Activated CD4-positive, alpha-beta memory T cell treated with anti-CD3 and anti-CD28 coated beads for 36 hours (primary cell): ENCODE measurements around the gene OVCA2. TPM values are rescaled to one million over a fixed set of nuclear protein-coding genes. Genes with fewer than 3 reads are reported as not detected.

ENCODE experiments used
- CTCF ChIA-PET: fragments of 350-600 bp; sonication (Branson Sonifier 250); formaldehyde crosslinking; loops from one replicate; lab custom pipeline; 2021; ENCODE audit warnings: antibody characterized with exemption, inconsistent platforms; lab: Charles Lee
- POLR2A ChIA-PET: fragments of 350-600 bp; sonication (Branson Sonifier 250); formaldehyde crosslinking; loops from one replicate; lab custom pipeline; 2021; ENCODE audit warnings: antibody characterized with exemption; lab: Charles Lee
- DNase-seq: peaks from one replicate; pipeline ENCODE4 v3.0.0-alpha.2; 2020
- H3K27ac Mint-ChIP-seq: one replicate; pipeline ENCODE4 v1.8.0; 2021; ENCODE audit warnings: mixed read lengths
- H3K27me3 Mint-ChIP-seq: one replicate; pipeline ENCODE4 v1.8.0; 2021; ENCODE audit warnings: mixed read lengths
- H3K36me3 Mint-ChIP-seq: one replicate; pipeline ENCODE4 v1.8.0; 2021; ENCODE audit warnings: mixed read lengths
- H3K4me1 Mint-ChIP-seq: one replicate; pipeline ENCODE4 v1.8.0; 2021; ENCODE audit warnings: low read depth, mixed read lengths
- H3K4me3 Mint-ChIP-seq: one replicate; pipeline ENCODE4 v1.8.0; 2021; ENCODE audit warnings: mild to moderate bottlenecking, mixed read lengths
- H3K9me3 Mint-ChIP-seq: one replicate; pipeline ENCODE4 v1.8.0; 2021; ENCODE audit warnings: mixed read lengths
- intact Hi-C: fragments of 100-400 bp; cut with micrococcal nuclease; formaldehyde crosslinking; loops from one replicate; pipeline ENCODE4 v1.15.1; 2023
- total RNA-seq, 2 experiments: library from RNA; stranded (reverse); gene quantifications; one replicate each; pipeline ENCODE4 v1.2.3, GENCODE V29; 2021

OVCA2 gene
- total RNA-seq, 2 experiments from 2014 or later = 31.7 to 34.8 TPM

GRCh38 chr17:2084766-2085647 lies 43.2 kb downstream of the OVCA2 start:
- Mint-ChIP-seq H3K9me3 (no peaks in the 10 kb centered on the region), H3K4me1 (peaks cover 69% of the 10 kb centered on the region), H3K27me3 (no peaks in the 10 kb centered on the region), H3K4me3 (no peak overlapping the region), H3K27ac (peak overlapping the region; percentile 34), H3K36me3 (peaks cover 44% of the 10 kb centered on the region)
- POLR2A ChIA-PET = interaction anchor here (6.2 kb wide), 1 partner anchor 15 kb away, joined by 82 read pairs; no protein-coding TSS in a partner anchor
- no peak for DNase-seq
- intact Hi-C loops = loop anchor here (5.0 kb wide), 2 partner anchors 33 to 137 kb away; no protein-coding TSS in a partner anchor
- CTCF ChIA-PET = interaction anchor here (1.3 to 1.6 kb wide), 2 partner anchors 25 to 160 kb away, joined by 3 to 6 read pairs; no protein-coding TSS in a partner anchor

DNA sequence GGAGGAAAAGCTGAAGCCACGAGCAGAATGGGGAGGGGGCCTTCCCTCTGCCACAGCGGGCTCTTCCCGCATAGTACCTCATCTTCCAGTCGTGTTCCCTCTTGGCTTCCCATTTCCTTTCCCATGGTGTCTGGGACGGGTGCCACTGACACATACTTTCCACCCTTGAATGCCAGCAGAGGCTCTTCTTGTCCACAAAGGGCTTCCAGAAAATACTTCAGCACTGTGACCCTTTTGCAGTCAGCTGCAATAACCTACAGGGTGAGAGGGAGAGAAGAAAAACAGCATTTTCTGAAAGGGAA lies 43.8 kb downstream of the OVCA2 start:
- no peaks in the 10 kb centered on the region for H3K27me3 Mint-ChIP-seq
- ChIA-PET CTCF (interaction anchor here (1.6 kb wide), 1 partner anchor 159 kb away, joined by 6 read pairs; no protein-coding TSS in a partner anchor), POLR2A (interaction anchor here (1.0 to 6.2 kb wide), 2 partner anchors 10 to 16 kb away, joined by 3 to 82 read pairs; no protein-coding TSS in a partner anchor)
- H3K27ac Mint-ChIP-seq = no peak overlapping the region
- H3K36me3 Mint-ChIP-seq = peaks cover 42% of the 10 kb centered on the region
- peaks cover 75% of the 10 kb centered on the region for H3K4me1 Mint-ChIP-seq
- H3K4me3 Mint-ChIP-seq = no peak overlapping the region
- H3K9me3 Mint-ChIP-seq = no peaks in the 10 kb centered on the region
- no peak for DNase-seq
- intact Hi-C loops = loop anchor here (5.0 kb wide), 2 partner anchors 33 to 137 kb away; no protein-coding TSS in a partner anchor

DNA sequence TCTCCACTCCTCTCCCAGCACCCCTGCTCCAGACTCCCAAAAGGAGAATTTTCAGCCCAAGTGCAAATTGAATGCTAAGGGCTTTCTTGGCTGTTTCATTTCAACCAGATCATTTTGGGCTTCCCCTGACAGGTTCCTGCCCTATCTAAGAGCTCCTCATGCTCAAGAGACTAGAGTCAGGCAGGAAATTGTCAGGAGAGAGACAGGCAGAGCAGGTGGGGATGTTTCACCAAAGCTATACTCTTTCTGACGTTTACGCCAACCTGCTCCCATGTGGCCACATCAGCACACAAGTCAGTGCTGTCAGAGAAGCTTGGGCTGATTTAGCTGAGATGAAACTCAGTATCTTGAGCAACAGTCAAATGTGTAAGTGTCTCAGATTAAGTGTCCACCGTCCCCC lies 44.5 kb downstream of the OVCA2 start:
- intact Hi-C loops = loop anchor here (5.0 kb wide), 2 partner anchors 34 to 136 kb away; no protein-coding TSS in a partner anchor
- ChIA-PET CTCF (interaction anchor here (0.7 to 7.9 kb wide), 3 partner anchors 30 to 197 kb away, joined by 3 to 90 read pairs (median 6); partner anchors contain the start of gene HIC1), POLR2A (interaction anchor here (0.5 to 6.2 kb wide), 3 partner anchors 11 to 179 kb away, joined by 3 to 82 read pairs (median 4); no protein-coding TSS in a partner anchor)
- no peak overlapping the region for H3K4me3 Mint-ChIP-seq
- no peak overlapping the region for H3K27ac Mint-ChIP-seq
- H3K27me3 Mint-ChIP-seq = no peaks in the 10 kb centered on the region
- no peak for DNase-seq
- H3K36me3 Mint-ChIP-seq = peaks cover 37% of the 10 kb centered on the region
- no peaks in the 10 kb centered on the region for H3K9me3 Mint-ChIP-seq
- H3K4me1 Mint-ChIP-seq = peaks cover 82% of the 10 kb centered on the region

DNA sequence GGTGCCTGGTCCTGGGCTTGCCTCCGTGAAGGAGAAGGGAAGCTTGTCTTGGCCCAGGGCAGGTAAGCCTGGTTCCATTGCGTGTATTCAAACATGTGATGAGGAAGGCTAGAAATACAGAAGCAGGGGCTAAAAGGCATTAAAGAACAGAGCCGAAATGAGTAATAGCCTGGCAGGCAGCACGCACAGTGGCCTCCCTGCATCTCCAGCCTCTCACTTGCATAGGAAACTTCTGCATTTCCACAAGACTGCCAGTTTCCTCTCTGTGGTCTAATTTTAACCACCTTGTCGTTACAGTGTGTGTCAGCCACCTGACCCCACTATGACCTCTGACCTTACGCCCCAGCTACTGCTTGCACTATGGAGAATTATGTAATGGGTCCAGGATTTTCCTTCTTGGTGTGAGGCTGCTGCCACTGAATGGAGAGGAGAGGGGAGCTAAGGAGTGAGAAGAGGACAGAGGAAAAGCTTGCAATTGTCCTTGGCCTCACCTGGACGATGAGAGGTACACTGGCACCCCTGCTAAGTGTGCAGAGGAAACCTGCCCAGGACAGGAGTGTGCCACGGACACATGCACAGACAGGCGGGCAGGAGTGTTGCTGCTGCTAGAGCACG lies 45.9 kb downstream of the OVCA2 start:
- DNase-seq = peak; percentile 80
- Mint-ChIP-seq H3K9me3 (no peaks in the 10 kb centered on the region), H3K27me3 (no peaks in the 10 kb centered on the region), H3K36me3 (peaks cover 28% of the 10 kb centered on the region), H3K4me1 (peaks cover 81% of the 10 kb centered on the region), H3K4me3 (peak overlapping the region; percentile 2), H3K27ac (peak overlapping the region; percentile 42)
- ChIA-PET POLR2A (interaction anchor here (0.9 to 6.2 kb wide), 7 partner anchors 18 to 175 kb away, joined by 3 to 82 read pairs (median 3); no protein-coding TSS in a partner anchor), CTCF (interaction anchor here (0.6 to 7.9 kb wide), 7 partner anchors 15 to 158 kb away, joined by 3 to 90 read pairs (median 3); partner anchors contain the start of gene HIC1)
- intact Hi-C loops = loop anchor here (1.0 to 5.0 kb wide), 4 partner anchors 17 to 179 kb away; no protein-coding TSS in a partner anchor

DNA sequence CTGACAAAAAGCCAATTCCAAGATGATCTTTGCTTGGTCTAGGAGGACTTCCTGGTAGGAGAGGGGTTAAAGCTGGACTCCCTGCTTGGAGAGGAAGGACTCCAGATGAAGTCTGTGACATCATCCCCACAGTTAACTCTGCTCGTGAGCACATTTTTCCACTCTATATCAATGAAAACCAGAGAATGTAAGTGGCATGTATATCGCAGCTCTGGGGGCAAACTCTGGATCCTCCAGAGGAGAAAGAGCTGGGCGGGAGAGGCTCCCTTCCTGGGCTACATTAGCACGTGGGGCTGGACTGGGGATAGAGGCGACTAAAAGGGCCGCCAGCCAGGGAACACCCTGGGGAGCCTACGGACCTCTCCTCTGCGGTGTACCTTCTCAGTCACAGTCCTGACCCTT lies 47.2 kb downstream of the OVCA2 start:
- Mint-ChIP-seq H3K4me1 (peaks cover 74% of the 10 kb centered on the region), H3K9me3 (no peaks in the 10 kb centered on the region), H3K27ac (peak overlapping the region; percentile 90), H3K4me3 (peak overlapping the region; percentile 83), H3K27me3 (no peaks in the 10 kb centered on the region), H3K36me3 (peaks cover 20% of the 10 kb centered on the region)
- intact Hi-C loops = loop anchor here (1.0 to 5.0 kb wide), 4 partner anchors 37 to 178 kb away; no protein-coding TSS in a partner anchor
- CTCF ChIA-PET = interaction anchor here (0.9 to 7.9 kb wide), 7 partner anchors 17 to 265 kb away, joined by 3 to 90 read pairs (median 7); partner anchors contain the start of gene HIC1
- POLR2A ChIA-PET = interaction anchor here (0.6 to 6.2 kb wide), 17 partner anchors 14 to 372 kb away, joined by 3 to 82 read pairs (median 5); partner anchors contain the start of genes HIC1, SMG6 and SRR
- DNase-seq = no peak

DNA sequence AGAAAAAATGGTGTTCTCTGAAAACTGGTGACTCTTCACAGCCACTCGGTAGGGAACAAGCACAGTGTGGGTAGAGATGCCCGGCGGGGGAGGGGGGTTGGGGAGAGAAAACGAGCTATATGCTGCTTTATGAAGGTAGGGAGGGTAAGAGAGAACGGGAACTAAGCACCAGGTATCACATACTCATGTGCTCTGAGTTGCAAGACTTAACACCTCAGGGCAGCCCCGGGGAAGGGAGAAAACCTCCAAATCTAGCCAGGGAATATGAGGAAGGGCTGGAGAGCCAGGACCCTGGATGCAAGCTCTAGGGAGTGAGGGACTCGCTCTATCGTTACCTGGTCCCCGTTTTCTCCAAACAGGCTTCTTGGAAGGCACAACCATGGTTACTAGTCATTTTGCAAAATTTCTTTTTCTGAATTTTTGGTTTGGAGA lies 48.4 kb downstream of the OVCA2 start:
- Mint-ChIP-seq H3K4me1 (peaks cover 65% of the 10 kb centered on the region), H3K4me3 (peak overlapping the region; percentile 83)

DNA sequence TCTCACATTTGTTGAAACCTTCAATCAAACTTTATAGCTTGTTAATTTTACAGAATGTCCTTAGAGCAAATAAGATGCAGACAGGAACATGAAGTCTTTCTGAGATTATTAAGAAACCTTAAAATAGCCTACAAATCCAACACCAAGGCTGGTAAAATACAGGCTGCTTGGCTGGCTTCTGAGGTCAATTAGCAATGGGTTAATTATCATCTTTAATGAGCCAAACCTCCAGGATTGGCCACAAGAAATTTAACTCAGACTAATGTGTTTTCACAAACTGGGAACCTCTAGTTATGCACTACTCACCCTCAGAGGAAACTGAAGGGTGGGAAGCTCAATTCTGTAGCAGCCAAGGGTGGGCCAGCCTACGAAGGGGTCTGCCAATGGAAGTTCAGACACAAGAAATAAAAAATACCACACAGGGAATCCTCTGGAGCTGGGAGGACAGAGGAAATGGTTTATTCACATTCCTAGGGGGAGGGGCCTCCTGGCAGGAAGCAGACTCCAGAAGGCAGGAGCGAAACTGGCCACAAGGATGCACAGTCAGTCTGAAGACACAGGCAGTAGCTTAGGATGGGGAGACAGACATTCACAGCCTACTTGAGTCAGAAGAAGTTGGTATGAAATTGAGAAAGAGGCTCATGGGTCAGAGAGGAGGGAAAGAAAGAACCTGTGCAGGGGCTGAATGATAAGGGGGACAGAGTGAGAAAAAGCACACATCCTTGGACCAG lies 49.1 kb downstream of the OVCA2 start:
- ChIA-PET POLR2A (interaction anchor here (0.6 to 6.2 kb wide), 11 partner anchors 10 to 238 kb away, joined by 3 to 82 read pairs (median 3); partner anchors contain the start of genes HIC1, SMG6 and SRR), CTCF (interaction anchor here (0.6 to 7.9 kb wide), 7 partner anchors 20 to 192 kb away, joined by 3 to 90 read pairs (median 7); partner anchors contain the start of gene HIC1)
- Mint-ChIP-seq H3K27ac (peak overlapping the region; percentile 9), H3K4me3 (peak overlapping the region; percentile 83), H3K9me3 (no peaks in the 10 kb centered on the region), H3K27me3 (no peaks in the 10 kb centered on the region), H3K36me3 (peaks cover 7% of the 10 kb centered on the region), H3K4me1 (peaks cover 59% of the 10 kb centered on the region)
- intact Hi-C loops = no loop called here
- DNase-seq = no peak

More for the DNA sequence above, 48.4 kb downstream of the OVCA2 start:
- Mint-ChIP-seq H3K27me3 (no peaks in the 10 kb centered on the region), H3K36me3 (peaks cover 12% of the 10 kb centered on the region), H3K27ac (peak overlapping the region; percentile 90), H3K9me3 (no peaks in the 10 kb centered on the region)
- POLR2A ChIA-PET = interaction anchor here (0.6 to 6.2 kb wide), 13 partner anchors 9 to 213 kb away, joined by 3 to 82 read pairs (median 3); partner anchors contain the start of genes HIC1, SMG6 and SRR
- DNase-seq = peak; percentile 48
- CTCF ChIA-PET = interaction anchor here (0.7 to 7.9 kb wide), 8 partner anchors 16 to 193 kb away, joined by 3 to 90 read pairs (median 6); partner anchors contain the start of gene HIC1
- intact Hi-C loops = no loop called here

DNA sequence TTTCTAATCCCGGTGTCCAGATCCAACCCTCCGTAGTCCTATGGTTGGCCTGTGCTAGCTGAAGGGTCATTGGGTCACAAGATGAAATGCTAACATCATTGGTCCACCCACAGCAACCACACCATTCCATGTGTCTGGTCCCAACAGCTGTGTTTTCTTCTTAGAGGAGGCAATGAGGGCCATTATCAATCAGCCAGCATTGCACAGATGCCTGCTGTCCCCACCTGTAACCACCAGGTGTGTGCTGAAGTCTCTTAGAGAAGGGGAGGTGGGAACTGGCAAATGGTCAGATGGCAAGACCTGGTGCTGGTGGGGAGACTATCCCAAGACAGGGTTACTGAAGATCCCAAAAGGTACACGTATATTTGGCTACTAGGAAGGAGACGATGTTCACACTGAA lies 50.4 kb downstream of the OVCA2 start:
- Mint-ChIP-seq H3K4me3 (no peak overlapping the region), H3K27me3 (no peaks in the 10 kb centered on the region), H3K9me3 (no peaks in the 10 kb centered on the region), H3K36me3 (no peaks in the 10 kb centered on the region), H3K27ac (no peak overlapping the region), H3K4me1 (peaks cover 46% of the 10 kb centered on the region)
- no peak for DNase-seq
- CTCF ChIA-PET = interaction anchor here (1.4 to 7.9 kb wide), 2 partner anchors 36 to 153 kb away, joined by 3 to 90 read pairs; partner anchors contain the start of gene HIC1
- intact Hi-C loops = no loop called here
- POLR2A ChIA-PET = interaction anchor here (0.5 kb wide), 1 partner anchor 302 kb away, joined by 3 read pairs; no protein-coding TSS in a partner anchor
